Kidney (tissue), 14 donors: Measurements from ENCODE around the gene CAV2. TPM values are rescaled to one million over a fixed set of nuclear protein-coding genes. Genes with fewer than 3 reads are reported as not detected.

ENCODE experiments used
- DNase-seq, 5 donors: peaks; one replicate each; pipeline ENCODE4 v3.0.0-alpha.2; 2013 to 2020
- FAIRE-seq: peaks from 2 replicates; lab custom pipeline; 2012; peaks lifted over from hg19 to GRCh38; lab: Jason Lieb, UNC
- H3K27ac ChIP-seq, 2 donors: one replicate each; pipeline ENCODE4 v1.7.0; 2013; ENCODE audit warnings: low read depth in 2 of 2, low read length in 2 of 2, inconsistent platforms in 1 of 2
- H3K27me3 ChIP-seq: one replicate; pipeline ENCODE4 v1.7.1; 2013; ENCODE audit warnings: low read length, inconsistent platforms; ENCODE audit not compliant: control insufficient read depth, insufficient read depth
- H3K36me3 ChIP-seq, 3 donors: one replicate each; pipeline versions ENCODE4 v1.7.0 to v1.7.1; 2013; ENCODE audit warnings: low read length in 3 of 3, control low read depth in 1 of 3, inconsistent platforms in 1 of 3; ENCODE audit not compliant: insufficient read depth in 3 of 3, control insufficient read depth in 2 of 3
- H3K4me1 ChIP-seq, 3 donors: one replicate each; pipeline versions ENCODE4 v1.7.0 to v1.7.1; 2013; ENCODE audit warnings: low read length in 3 of 3, inconsistent platforms in 1 of 3, low read depth in 1 of 3; ENCODE audit not compliant: control insufficient read depth in 2 of 3, insufficient read depth in 2 of 3
- H3K4me3 ChIP-seq, 3 donors: one replicate each; pipeline versions ENCODE4 v1.7.0 to v1.8.1; 2013; ENCODE audit warnings: low read length in 3 of 3, control low read depth in 1 of 3, inconsistent platforms in 1 of 3
- H3K9ac ChIP-seq, 3 donors: one replicate each; pipeline versions ENCODE4 v1.7.0 to v1.7.1; 2013; ENCODE audit warnings: low read length in 3 of 3, control low read depth in 1 of 3, inconsistent platforms in 1 of 3
- H3K9me3 ChIP-seq, 3 donors: one replicate each; pipeline versions ENCODE4 v1.7.0 to v1.7.1; 2013; ENCODE audit warnings: low read length in 3 of 3, control low read depth in 1 of 3, inconsistent platforms in 1 of 3; ENCODE audit not compliant: control insufficient read depth in 2 of 3, insufficient read depth in 1 of 3
- intact Hi-C: fragments of 100-400 bp; cut with DNase I; formaldehyde crosslinking; loops from one replicate; pipeline ENCODE4 v1.11.1; 2022
- polyA plus RNA-seq: library from polyadenylated mRNA; stranded (reverse); fragments of 350-450 nt; fragmentation: Illumina TruSeq; extraction: RNeasy Lipid Tissue Mini Kit (QIAGEN cat#74804); gene quantifications from one replicate; pipeline ENCODE4 v1.2.3, GENCODE V29; 2014; ENCODE audit warnings: low read depth, low replicate concordance; ENCODE audit not compliant: insufficient read depth
- total RNA-seq: library from RNA; stranded (reverse); fragmentation: NEBNext Ultra II Directional; extraction: Animal tissue kit (Norgen Biotek cat#: 25700); gene quantifications from one replicate; pipeline ENCODE4 v1.2.1, GENCODE V29; 2021
- TF ChIP-seq, protein P1 (sequence below): IDR thresholded peaks from 3 replicates; pipeline ENCODE4 v1.5.1; 2012; ENCODE audit warnings: mild to moderate bottlenecking, moderate library complexity, borderline replicate concordance; ENCODE audit not compliant: insufficient read depth; ENCODE audit errors: extremely low read depth
- donor health status: control.
- donor health status: control.
- donor health status: control.
- donor health status: control.
- donor health status: control.
- donor health status: DM: yes; HTN: yes; CAD: no.
- donor health status: Normal renal cell carcinoma (clear cell type).

Gene CAV2
- total and polyA plus RNA-seq, 2 donors from 2014 or later, result 23.1 to 50.8 TPM

DNA sequence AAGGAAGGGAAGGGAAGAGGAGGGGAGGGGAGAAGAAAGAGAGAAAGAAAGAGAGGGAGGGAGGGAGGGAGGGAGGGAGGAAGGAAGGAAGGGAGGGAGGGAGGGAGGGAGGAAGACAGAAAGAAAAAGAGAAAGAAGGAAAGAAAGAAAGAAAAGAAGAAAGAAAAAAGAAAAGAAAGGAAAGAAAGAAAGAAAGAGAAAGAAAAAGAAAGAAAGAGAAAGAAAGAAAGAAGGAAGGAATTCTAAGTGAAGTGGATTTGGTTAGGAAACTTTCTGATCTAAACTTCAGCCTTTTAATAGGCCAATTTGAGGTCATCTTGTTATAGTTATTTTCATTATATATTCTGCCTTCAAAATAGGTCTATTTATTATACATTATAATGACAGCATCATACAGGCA is 4.3 kb downstream of the CAV2 start:
- Histone ChIP-seq H3K9me3 (no peaks in the 10 kb centered on the region), H3K4me1 (peaks cover 0 to 6% (median 0%) of the 10 kb centered on the region in 3 donors), H3K4me3 (no peak overlapping the region), H3K9ac (no peak overlapping the region), H3K36me3 (no peaks in the 10 kb centered on the region), H3K27me3 (peaks cover 8% of the 10 kb centered on the region), H3K27ac (no peak overlapping the region)
- FAIRE-seq, result no peak
- DNase-seq, result no peak
- TF ChIP-seq, protein P1, sequence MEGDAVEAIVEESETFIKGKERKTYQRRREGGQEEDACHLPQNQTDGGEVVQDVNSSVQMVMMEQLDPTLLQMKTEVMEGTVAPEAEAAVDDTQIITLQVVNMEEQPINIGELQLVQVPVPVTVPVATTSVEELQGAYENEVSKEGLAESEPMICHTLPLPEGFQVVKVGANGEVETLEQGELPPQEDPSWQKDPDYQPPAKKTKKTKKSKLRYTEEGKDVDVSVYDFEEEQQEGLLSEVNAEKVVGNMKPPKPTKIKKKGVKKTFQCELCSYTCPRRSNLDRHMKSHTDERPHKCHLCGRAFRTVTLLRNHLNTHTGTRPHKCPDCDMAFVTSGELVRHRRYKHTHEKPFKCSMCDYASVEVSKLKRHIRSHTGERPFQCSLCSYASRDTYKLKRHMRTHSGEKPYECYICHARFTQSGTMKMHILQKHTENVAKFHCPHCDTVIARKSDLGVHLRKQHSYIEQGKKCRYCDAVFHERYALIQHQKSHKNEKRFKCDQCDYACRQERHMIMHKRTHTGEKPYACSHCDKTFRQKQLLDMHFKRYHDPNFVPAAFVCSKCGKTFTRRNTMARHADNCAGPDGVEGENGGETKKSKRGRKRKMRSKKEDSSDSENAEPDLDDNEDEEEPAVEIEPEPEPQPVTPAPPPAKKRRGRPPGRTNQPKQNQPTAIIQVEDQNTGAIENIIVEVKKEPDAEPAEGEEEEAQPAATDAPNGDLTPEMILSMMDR, result no peak
- intact Hi-C loops, result no loop called here

DNA sequence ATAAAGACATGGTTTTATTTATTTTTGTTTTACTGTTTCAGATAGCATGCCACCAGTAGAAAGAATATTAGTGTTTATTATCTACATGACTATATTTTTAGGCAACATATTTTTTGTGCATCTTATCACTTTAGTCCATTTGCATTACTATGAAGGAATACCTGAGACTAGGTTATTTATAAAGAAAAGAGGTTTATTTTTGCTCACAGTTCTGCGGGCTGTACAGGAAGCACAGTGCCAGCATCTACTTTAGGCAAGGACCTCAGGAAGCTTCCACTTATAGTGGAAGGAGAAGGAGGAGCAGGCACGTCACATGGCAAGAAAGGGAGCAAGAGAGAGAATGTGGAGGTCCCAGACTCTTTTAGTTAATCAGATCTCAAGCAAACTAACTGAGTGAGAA is 5.7 kb downstream of the CAV2 start:
- TF ChIP-seq, protein P1, result no peak
- H3K36me3 ChIP-seq, result no peaks in the 10 kb centered on the region
- intact Hi-C loops, result no loop called here
- H3K9ac ChIP-seq, result no peak overlapping the region
- H3K4me3 ChIP-seq, result no peak overlapping the region
- no peaks in the 10 kb centered on the region for H3K9me3 ChIP-seq
- peaks cover 0 to 4% (median 0%) of the 10 kb centered on the region in 3 donors for H3K4me1 ChIP-seq
- no peak for DNase-seq
- H3K27me3 ChIP-seq, result peaks cover 8% of the 10 kb centered on the region
- no peak overlapping the region for H3K27ac ChIP-seq
- no peak for FAIRE-seq

DNA sequence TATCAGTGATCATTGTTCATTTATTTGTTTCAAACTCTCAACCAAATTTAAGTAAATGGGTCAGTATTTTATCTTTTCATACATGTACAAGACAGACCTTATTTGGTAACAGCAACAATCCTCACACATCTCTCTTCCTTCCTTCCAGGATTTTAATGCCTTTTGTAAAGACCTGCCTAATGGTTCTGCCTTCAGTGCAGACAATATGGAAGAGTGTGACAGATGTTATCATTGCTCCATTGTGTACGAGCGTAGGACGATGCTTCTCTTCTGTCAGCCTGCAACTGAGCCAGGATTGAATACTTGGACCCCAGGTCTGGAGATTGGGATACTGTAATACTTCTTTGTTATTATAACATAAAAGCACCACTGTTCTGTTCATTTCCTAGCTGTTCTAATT is 6.3 kb downstream of the CAV2 start:
- TF ChIP-seq, protein P1, result no peak
- FAIRE-seq (no peak), DNase-seq (no peak)
- no peaks in the 10 kb centered on the region for H3K9me3 ChIP-seq
- no peak overlapping the region for H3K9ac ChIP-seq
- H3K36me3 ChIP-seq, result no peaks in the 10 kb centered on the region
- peaks cover 0 to under 1% (median 0%) of the 10 kb centered on the region in 3 donors for H3K4me1 ChIP-seq
- no peak overlapping the region for H3K4me3 ChIP-seq
- intact Hi-C loops, result no loop called here
- no peak overlapping the region for H3K27ac ChIP-seq
- peaks cover 7% of the 10 kb centered on the region for H3K27me3 ChIP-seq

DNA sequence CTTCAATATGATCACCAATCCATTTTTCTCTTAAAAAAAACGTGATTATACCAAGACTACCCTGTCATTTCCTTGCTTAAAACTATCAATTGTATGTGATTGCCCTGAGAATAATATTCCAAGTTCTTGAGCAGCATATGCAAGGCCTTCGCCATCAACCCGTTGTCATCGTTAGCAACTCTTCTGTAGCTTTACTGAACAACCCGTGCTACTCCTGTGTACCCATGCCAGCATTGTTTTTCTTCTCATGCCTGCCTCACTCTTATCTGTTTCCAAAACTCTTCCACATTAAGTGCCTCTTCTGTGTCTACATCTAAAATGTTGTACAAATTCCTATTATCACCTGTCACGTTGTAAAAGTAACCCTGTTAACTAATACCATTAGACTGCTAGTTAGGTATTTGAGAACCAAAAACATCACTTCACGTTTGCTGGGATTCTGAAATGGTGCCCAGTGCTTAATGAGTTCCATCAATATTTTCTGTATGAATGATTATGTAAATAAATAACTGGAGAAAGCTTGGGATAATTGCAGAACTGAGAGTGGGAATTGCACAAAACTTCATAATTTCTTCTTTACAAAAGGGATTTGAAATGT is 10.5 kb downstream of the CAV2 start:
- DNase-seq, result no peak
- Histone ChIP-seq H3K4me3 (no peak overlapping the region), H3K9ac (no peak overlapping the region), H3K9me3 (no peaks in the 10 kb centered on the region), H3K36me3 (no peaks in the 10 kb centered on the region), H3K4me1 (no peaks in the 10 kb centered on the region), H3K27ac (no peak overlapping the region), H3K27me3 (no peaks in the 10 kb centered on the region)
- TF ChIP-seq, protein P1, result no peak
- no peak for FAIRE-seq
- intact Hi-C loops, result no loop called here
